GM19193 (cell line): ENCODE results near the gene CD300H.

Experiments
- POLR2A ChIP-seq: IDR thresholded peaks from 4 replicates; pipeline ENCODE4 v1.6.1; 2011; ENCODE audit not compliant: insufficient read depth, insufficient read length; ENCODE audit errors: extremely low read depth

Gene CD300H

GRCh38 chr17:74567397-74567796, at the start of gene CD300H:
CD300H (minus strand) TSS chr17:74567509.
- TF ChIP-seq POLR2A, result no peak

GRCh38 chr17:74616696-74617095, 49.4 kb upstream of the CD300H start:
- no peak for TF ChIP-seq POLR2A

- no peak for TF ChIP-seq POLR2A
Observed at GRCh38 chr17:74612046-74612445, 44.7 kb upstream of the CD300H start.

- no peak for TF ChIP-seq POLR2A
Observed at GRCh38 chr17:74610108-74610507, 42.8 kb upstream of the CD300H start.

- TF ChIP-seq POLR2A, result no peak
Observed at GRCh38 chr17:74608511-74608910, 41.2 kb upstream of the CD300H start.

- no peak for TF ChIP-seq POLR2A
Observed at GRCh38 chr17:74607221-74607620, 39.9 kb upstream of the CD300H start.

GRCh38 chr17:74606050-74606449, 38.7 kb upstream of the CD300H start:
- TF ChIP-seq POLR2A, result no peak

- no peak for TF ChIP-seq POLR2A
Observed at GRCh38 chr17:74605361-74605760, 38.1 kb upstream of the CD300H start.

- no peak for TF ChIP-seq POLR2A
Observed at GRCh38 chr17:74604761-74605160, 37.5 kb upstream of the CD300H start.

- no peak for TF ChIP-seq POLR2A
Observed at GRCh38 chr17:74604200-74604599, 36.9 kb upstream of the CD300H start.

- no peak for TF ChIP-seq POLR2A
Observed at GRCh38 chr17:74603746-74604145, 36.4 kb upstream of the CD300H start.

- TF ChIP-seq POLR2A, result no peak
Observed at GRCh38 chr17:74603037-74603635, 35.8 kb upstream of the CD300H start.

- no peak for TF ChIP-seq POLR2A
Observed at GRCh38 chr17:74601944-74602572, 34.7 kb upstream of the CD300H start.

GRCh38 chr17:74599448-74599939, 32.2 kb upstream of the CD300H start:
- TF ChIP-seq POLR2A, result no peak

- TF ChIP-seq POLR2A, result no peak
Observed at GRCh38 chr17:74599023-74599399, 31.7 kb upstream of the CD300H start.

GRCh38 chr17:74598346-74599022, 31.2 kb upstream of the CD300H start:
- TF ChIP-seq POLR2A, result no peak
